Astrocyte of the spinal cord (primary cell): ENCODE measurements around the gene PLP2.

Experiments used
- DNase-seq: peaks from one replicate; pipeline ENCODE4 v3.0.0; 2011; ENCODE audit warnings: low read depth, low spot score
- H3K4me3 ChIP-seq: 2 replicates; pipeline ENCODE4 v1.5.1; 2011; ENCODE audit warnings: low read depth, mild to moderate bottlenecking, low read length, moderate library complexity
- CTCF ChIP-seq: IDR thresholded peaks from 2 replicates; pipeline ENCODE4 v1.5.1; 2012; ENCODE audit warnings: low read depth, mild to moderate bottlenecking, low read length, inconsistent platforms
- in situ Hi-C: cut with HindIII; loops from 2 replicates; pipeline ENCODE4 v1.10.0; 2017; ENCODE audit warnings: low sequenced_read_pairs

Gene PLP2

DNA sequence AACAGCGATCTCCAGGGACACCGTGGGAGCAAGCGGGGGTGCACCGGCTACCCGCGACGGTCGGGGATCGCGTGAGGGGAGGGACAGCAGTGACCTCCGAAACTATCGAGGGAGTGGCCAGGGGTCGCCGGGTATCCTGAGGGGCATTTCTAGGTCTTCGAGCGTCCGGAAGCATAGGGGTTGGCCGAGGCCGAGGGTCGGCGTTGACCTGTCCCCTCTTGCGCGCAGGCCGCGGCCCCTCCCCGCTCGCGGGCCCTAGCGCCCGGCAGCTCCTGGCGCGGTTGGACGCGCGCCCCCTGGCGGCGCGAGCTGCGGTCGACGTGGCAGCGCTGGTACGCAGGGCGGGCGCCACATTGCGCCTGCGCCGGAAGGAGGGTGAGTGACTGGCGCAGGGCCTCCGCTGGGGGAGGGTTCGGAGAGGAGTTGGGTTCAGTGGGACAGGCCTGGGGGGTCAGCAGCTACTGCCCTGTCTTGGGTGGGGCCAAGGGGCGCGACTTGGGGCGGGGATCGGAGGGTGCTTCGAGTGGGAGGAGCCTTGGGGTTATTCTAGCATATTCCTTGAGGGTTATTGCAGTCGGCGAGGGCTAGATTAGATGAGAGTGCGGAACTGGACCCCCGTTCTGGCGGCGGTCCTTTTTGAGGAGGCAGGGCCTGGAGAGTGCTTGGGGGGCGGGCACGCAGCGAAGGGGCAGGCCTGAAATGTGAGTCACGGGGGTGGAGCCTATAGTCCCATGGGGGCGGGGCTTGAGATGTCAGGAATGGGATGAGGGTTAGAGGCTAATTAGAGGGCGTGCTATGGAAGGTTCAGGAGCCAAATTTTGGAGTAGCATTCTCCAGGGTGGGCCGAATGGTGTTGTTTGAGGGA, 7.9 kb upstream of the PLP2 start:
- TF ChIP-seq CTCF: peak; percentile 46
- in situ Hi-C loops: no loop called here
- H3K4me3 ChIP-seq: peak overlapping the region; percentile 34
- peak; percentile 76 for DNase-seq

- TF ChIP-seq CTCF: no peak
- no peak for DNase-seq
- H3K4me3 ChIP-seq: no peak overlapping the region
- in situ Hi-C loops: no loop called here
Measured at GRCh38 chrX:49164589-49165360, 6.9 kb upstream of the PLP2 start.

DNA sequence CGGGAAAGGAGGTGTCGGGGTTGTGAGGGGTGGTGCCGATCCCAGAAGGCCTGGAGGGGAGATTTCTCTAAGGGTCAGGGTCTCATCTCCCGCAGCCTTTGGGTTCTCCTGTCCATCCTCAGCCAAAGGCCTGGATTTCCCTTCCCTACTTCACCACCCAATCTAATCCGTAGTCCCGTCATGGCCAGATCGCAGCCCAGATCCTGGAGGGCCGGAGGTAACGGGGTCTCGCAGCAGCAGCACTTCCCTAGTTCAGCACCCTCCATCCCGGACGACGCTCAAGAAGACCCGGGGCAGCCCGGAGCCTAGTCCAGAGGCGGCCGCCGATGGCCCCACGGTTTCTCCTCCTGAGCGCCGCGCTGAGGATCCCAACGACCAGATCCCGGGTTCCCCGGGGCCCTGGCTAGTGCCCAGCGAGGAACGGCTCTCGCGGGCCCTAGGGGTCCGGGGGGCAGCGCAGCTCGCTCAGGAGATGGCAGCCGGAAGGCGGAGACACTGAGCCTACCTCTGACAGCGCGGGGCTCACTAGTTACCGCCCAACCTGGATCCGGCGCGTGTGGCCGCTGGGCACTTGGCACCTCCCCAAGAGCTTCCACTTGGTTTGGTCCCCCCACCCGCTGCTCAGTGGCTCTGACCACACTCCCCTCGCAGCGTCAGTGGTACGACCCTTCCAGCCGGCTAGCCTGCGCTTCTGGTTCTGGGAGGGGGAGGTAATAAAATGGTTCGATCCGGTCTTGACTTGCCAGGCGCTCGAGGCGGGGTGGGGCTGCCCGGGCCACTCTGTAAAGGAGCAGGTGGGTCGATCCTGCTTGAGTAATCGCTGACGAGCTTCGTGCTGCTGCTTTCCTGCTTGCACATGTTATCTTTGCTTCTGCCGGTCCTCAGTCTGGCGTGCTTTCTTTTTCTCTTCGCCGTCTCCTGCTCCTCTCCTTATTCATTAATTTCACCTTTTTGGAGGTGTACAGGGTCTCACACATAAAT, 5.5 kb upstream of the PLP2 start:
- TF ChIP-seq CTCF: peak; percentile 12
- DNase-seq: peak; percentile 77
- peak overlapping the region; percentile 38 for H3K4me3 ChIP-seq
- in situ Hi-C loops: no loop called here

GRCh38 chrX:49166914-49167739, 4.6 kb upstream of the PLP2 start:
- TF ChIP-seq CTCF: no peak
- peak overlapping the region; percentile 38 for H3K4me3 ChIP-seq
- DNase-seq: peak; percentile 87
- in situ Hi-C loops: no loop called here

- in situ Hi-C loops: no loop called here
- no peak for TF ChIP-seq CTCF
- H3K4me3 ChIP-seq: peak overlapping the region; percentile 38
- DNase-seq: no peak
Measured at GRCh38 chrX:49167740-49168108, 4.0 kb upstream of the PLP2 start.
